Neural cell (in vitro differentiated cells): ENCODE measurements around the gene TCEAL4.

ENCODE experiments used
- CTCF ChIP-seq: fragments of 450-650 bp; IDR thresholded peaks from 2 replicates; pipeline ENCODE4 v1.5.1; 2014; ENCODE audit warnings: antibody characterized with exemption, mild to moderate bottlenecking, moderate library complexity; ENCODE audit not compliant: poor library complexity, severe bottlenecking
- EP300 ChIP-seq: fragments of 450-650 bp; conservative IDR thresholded peaks from 2 replicates; pipeline ENCODE4 v1.6.1; 2014; ENCODE audit warnings: antibody characterized with exemption, mild to moderate bottlenecking, moderate library complexity; ENCODE audit not compliant: poor library complexity, severe bottlenecking
- EZH2 ChIP-seq: fragments of 200-600, 300-800 bp; shearing (Covaris generic), sonication (generic); IDR thresholded peaks from 2 replicates; pipeline ENCODE4 v1.6.1; 2014; ENCODE audit warnings: antibody characterized with exemption, low read length, borderline replicate concordance, mild to moderate bottlenecking; ENCODE audit not compliant: insufficient read depth, poor library complexity, severe bottlenecking
- MXI1 ChIP-seq: fragments of 450-650 bp; conservative IDR thresholded peaks from 2 replicates; pipeline ENCODE4 v1.6.1; 2014; ENCODE audit warnings: antibody characterized with exemption, mild to moderate bottlenecking; ENCODE audit not compliant: poor library complexity, severe bottlenecking
- POLR2AphosphoS5 ChIP-seq: IDR thresholded peaks from 2 replicates; pipeline ENCODE4 v1.6.1; 2012
- REST ChIP-seq: IDR thresholded peaks from 2 replicates; pipeline ENCODE4 v1.6.1; 2012; ENCODE audit warnings: borderline replicate concordance
- SMC3 ChIP-seq: fragments of 450-650 bp; conservative IDR thresholded peaks from 2 replicates; pipeline ENCODE4 v1.6.1; 2014; ENCODE audit warnings: antibody characterized with exemption, mild to moderate bottlenecking, moderate library complexity; ENCODE audit not compliant: poor library complexity

- no peak for TF ChIP-seq EZH2
- TF ChIP-seq CTCF: no peak
- TF ChIP-seq EP300: no peak
- TF ChIP-seq REST: no peak
- TF ChIP-seq POLR2AphosphoS5: no peak
- no peak for TF ChIP-seq SMC3
- TF ChIP-seq MXI1: no peak
These were observed 38.8 kb downstream of the TCEAL4 start for GRCh38 chrX:103624111-103624510.
